Measurements from ENCODE around the gene NDC80.

- TF ChIP-seq CTCF (IDR thresholded peaks at IDR 0.05) (no peak), POLR2A (IDR thresholded peaks at IDR 0.05) (no peak), POLR2AphosphoS5 (IDR thresholded peaks at IDR 0.05; ENCODE audit: insufficient read depth in 1 of 2, low read depth in 1 of 2) (no peak)
Observed at GRCh38 chr18:2625217-2625616, 53.9 kb downstream of the NDC80 start.

Data from vagina (tissue), 2 donors.